Stimulated activated CD8-positive, alpha-beta memory T cell treated with anti-CD3 and anti-CD28 coated beads, Interleukin-12 subunit alpha, Interleukin-12 subunit beta, amount 100 ng/mL, for 24 hours (primary cell): ENCODE data around the gene SLC7A1.

Experiments used
- DNase-seq: peaks from one replicate; pipeline ENCODE4 v3.0.0-alpha.2; 2020; ENCODE audit errors: extremely low read depth

Gene SLC7A1

GRCh38 chr13:29583073-29583785 is 12.3 kb downstream of the SLC7A1 start:
- no peak for DNase-seq

GRCh38 chr13:29582171-29582570 is 13.3 kb downstream of the SLC7A1 start:
- DNase-seq: no peak

- DNase-seq: no peak
These were observed 13.8 kb downstream of the SLC7A1 start for GRCh38 chr13:29581666-29582065.

- no peak for DNase-seq
These were observed 16.4 kb downstream of the SLC7A1 start for GRCh38 chr13:29579094-29579493.

GRCh38 chr13:29578300-29579085 is 17.0 kb downstream of the SLC7A1 start:
- no peak for DNase-seq

GRCh38 chr13:29577136-29578051 is 18.1 kb downstream of the SLC7A1 start:
- DNase-seq: no peak

GRCh38 chr13:29576581-29576980 is 18.9 kb downstream of the SLC7A1 start:
- no peak for DNase-seq

GRCh38 chr13:29575098-29575497 is 20.4 kb downstream of the SLC7A1 start:
- no peak for DNase-seq

- DNase-seq: no peak
These were observed 22.3 kb downstream of the SLC7A1 start for GRCh38 chr13:29573190-29573589.

- no peak for DNase-seq
These were observed 22.9 kb downstream of the SLC7A1 start for GRCh38 chr13:29572575-29572974.

- DNase-seq: no peak
These were observed 23.5 kb downstream of the SLC7A1 start for GRCh38 chr13:29571876-29572570.

GRCh38 chr13:29570051-29570654 is 25.3 kb downstream of the SLC7A1 start:
- no peak for DNase-seq

GRCh38 chr13:29569253-29570050 is 26.0 kb downstream of the SLC7A1 start:
- no peak for DNase-seq

GRCh38 chr13:29568731-29569130 is 26.8 kb downstream of the SLC7A1 start:
- DNase-seq: no peak

- no peak for DNase-seq
These were observed 28.1 kb downstream of the SLC7A1 start for GRCh38 chr13:29567411-29567810.

- DNase-seq: no peak
These were observed 29.3 kb downstream of the SLC7A1 start for GRCh38 chr13:29566206-29566605.

GRCh38 chr13:29564818-29565217 is 30.7 kb downstream of the SLC7A1 start:
- DNase-seq: no peak

- DNase-seq: no peak
These were observed 31.1 kb downstream of the SLC7A1 start for GRCh38 chr13:29564373-29564772.

GRCh38 chr13:29563941-29564340 is 31.5 kb downstream of the SLC7A1 start:
- no peak for DNase-seq

GRCh38 chr13:29562786-29563438 is 32.6 kb downstream of the SLC7A1 start:
- no peak for DNase-seq
